ENCODE measurements around the gene CDC40.

Gene CDC40

DNA sequence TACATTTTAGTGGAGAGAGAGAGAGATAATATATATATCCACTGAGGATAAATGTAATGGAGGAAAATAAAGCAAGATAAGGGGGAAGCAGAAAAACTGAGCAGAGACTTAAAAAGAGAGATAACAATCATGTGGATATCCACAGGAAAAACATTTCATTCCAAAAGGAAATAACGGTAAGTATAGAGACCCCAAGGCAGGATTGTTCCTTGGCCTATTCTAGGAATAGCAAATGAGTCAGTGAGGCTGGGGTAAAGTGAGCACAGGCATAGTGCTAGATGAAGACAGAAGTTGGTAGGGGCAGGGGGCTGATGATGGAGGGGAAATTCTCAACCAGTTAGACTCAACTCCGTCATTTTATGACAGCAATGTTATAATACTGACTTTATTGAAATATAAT is 11.2 kb downstream of the CDC40 start:
- Histone ChIP-seq H3K79me2 (ENCODE audit: insufficient read depth, low read depth) (peaks cover 12% of the 10 kb centered on the region; the same call in 1 of the 2 replicates), H3K4me3 (IDR thresholded peaks at IDR 0.05; ENCODE audit: insufficient read depth, low read depth, low read length) (no peak overlapping the region), H3K9ac (no peak overlapping the region), H3K27me3 (ENCODE audit: insufficient read depth, low read depth) (no peaks in the 10 kb centered on the region), H3K36me3 (ENCODE audit: insufficient read depth) (no peaks in the 10 kb centered on the region), H2AFZ (ENCODE audit: low read depth) (no peak overlapping the region), H3K4me2 (no peak overlapping the region), H3K27ac (no peak overlapping the region), H4K20me1 (ENCODE audit: insufficient read depth) (no peaks in the 10 kb centered on the region), H3K4me1 (ENCODE audit: low read depth, poor library complexity, severe bottlenecking) (peaks cover under 1% of the 10 kb centered on the region)
- TF ChIP-seq, protein P1, sequence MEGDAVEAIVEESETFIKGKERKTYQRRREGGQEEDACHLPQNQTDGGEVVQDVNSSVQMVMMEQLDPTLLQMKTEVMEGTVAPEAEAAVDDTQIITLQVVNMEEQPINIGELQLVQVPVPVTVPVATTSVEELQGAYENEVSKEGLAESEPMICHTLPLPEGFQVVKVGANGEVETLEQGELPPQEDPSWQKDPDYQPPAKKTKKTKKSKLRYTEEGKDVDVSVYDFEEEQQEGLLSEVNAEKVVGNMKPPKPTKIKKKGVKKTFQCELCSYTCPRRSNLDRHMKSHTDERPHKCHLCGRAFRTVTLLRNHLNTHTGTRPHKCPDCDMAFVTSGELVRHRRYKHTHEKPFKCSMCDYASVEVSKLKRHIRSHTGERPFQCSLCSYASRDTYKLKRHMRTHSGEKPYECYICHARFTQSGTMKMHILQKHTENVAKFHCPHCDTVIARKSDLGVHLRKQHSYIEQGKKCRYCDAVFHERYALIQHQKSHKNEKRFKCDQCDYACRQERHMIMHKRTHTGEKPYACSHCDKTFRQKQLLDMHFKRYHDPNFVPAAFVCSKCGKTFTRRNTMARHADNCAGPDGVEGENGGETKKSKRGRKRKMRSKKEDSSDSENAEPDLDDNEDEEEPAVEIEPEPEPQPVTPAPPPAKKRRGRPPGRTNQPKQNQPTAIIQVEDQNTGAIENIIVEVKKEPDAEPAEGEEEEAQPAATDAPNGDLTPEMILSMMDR (conservative IDR thresholded peaks at IDR 0.05; ENCODE audit: low read depth, low read length): no peak

DNA sequence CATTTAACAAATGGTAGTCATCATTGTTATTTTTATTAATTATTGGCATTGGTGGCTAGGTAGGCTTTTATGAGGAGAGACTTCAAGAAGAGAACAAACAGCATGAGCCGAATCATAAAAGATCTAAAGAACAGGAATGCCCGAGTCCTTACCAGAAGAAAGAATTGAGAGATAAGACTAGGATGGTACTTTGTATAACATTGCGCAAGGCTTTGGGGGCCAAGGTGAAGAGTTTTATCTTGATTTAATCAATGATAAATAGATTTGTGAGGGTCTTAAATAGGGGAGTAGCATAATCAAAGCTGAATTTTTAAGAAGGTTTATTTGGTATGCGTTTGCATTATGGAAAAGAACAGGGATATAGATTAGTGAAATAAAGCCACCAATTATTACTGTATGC is 15.4 kb downstream of the CDC40 start:
- Histone ChIP-seq H4K20me1 (ENCODE audit: insufficient read depth) (no peaks in the 10 kb centered on the region), H3K27ac (no peak overlapping the region), H3K79me2 (ENCODE audit: insufficient read depth, low read depth) (no peaks in the 10 kb centered on the region), H3K27me3 (ENCODE audit: insufficient read depth, low read depth) (no peaks in the 10 kb centered on the region), H3K9ac (no peak overlapping the region), H3K4me1 (ENCODE audit: low read depth, poor library complexity, severe bottlenecking) (no peaks in the 10 kb centered on the region), H2AFZ (ENCODE audit: low read depth) (no peak overlapping the region), H3K4me3 (IDR thresholded peaks at IDR 0.05; ENCODE audit: insufficient read depth, low read depth, low read length) (no peak overlapping the region), H3K4me2 (no peak overlapping the region), H3K36me3 (ENCODE audit: insufficient read depth) (no peaks in the 10 kb centered on the region)
- TF ChIP-seq, protein P1 (conservative IDR thresholded peaks at IDR 0.05; ENCODE audit: low read depth, low read length): no peak

DNA sequence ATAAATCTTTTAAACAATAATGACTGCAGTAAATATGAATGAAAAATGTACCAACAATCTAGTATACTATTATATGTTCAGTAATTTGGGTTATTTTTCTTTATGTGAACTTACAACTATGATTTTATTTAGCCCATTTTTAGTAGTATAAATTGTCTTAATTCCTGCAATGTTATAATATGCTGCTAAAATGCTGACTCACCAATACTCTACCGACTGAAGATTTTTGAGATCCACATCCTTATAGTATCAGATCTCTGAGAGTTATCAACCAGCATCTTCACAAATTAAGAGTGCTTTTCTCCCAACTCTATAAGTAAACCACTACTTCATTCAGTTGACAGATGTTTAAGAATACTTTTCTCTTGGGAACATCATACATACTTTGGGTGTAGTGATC is 16.6 kb downstream of the CDC40 start:
- TF ChIP-seq, protein P1 (conservative IDR thresholded peaks at IDR 0.05; ENCODE audit: low read depth, low read length): no peak
- H3K27ac ChIP-seq: no peak overlapping the region
- H3K27me3 ChIP-seq (ENCODE audit: insufficient read depth, low read depth): no peaks in the 10 kb centered on the region
- H3K79me2 ChIP-seq (ENCODE audit: insufficient read depth, low read depth): no peaks in the 10 kb centered on the region
- no peaks in the 10 kb centered on the region for H3K4me1 ChIP-seq (ENCODE audit: low read depth, poor library complexity, severe bottlenecking)
- no peak overlapping the region for H3K4me3 ChIP-seq (IDR thresholded peaks at IDR 0.05; ENCODE audit: insufficient read depth, low read depth, low read length)
- no peak overlapping the region for H2AFZ ChIP-seq (ENCODE audit: low read depth)
- no peaks in the 10 kb centered on the region for H4K20me1 ChIP-seq (ENCODE audit: insufficient read depth)
- H3K36me3 ChIP-seq (ENCODE audit: insufficient read depth): no peaks in the 10 kb centered on the region
- H3K9ac ChIP-seq: no peak overlapping the region
- H3K4me2 ChIP-seq: no peak overlapping the region

DNA sequence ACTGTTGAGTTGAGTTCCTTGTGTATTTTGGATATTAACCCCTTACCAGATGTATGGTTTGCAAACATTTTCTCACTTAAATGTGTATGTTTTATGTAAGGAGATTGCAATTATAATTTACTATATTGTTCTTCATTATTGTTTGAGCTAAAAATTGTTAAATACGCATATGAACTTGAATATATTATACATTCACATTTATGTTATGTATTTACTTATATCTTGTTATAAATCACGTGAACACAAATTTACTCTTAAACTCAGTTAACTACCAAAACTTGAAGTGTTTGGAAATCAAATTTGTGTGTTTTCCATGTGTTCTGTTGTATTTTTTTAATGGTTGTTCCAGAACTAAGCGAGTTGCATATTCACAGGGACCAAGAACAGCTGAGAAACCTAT is 18.3 kb downstream of the CDC40 start:
- TF ChIP-seq, protein P1 (conservative IDR thresholded peaks at IDR 0.05; ENCODE audit: low read depth, low read length): no peak
- Histone ChIP-seq H3K4me3 (IDR thresholded peaks at IDR 0.05; ENCODE audit: insufficient read depth, low read depth, low read length) (no peak overlapping the region), H2AFZ (ENCODE audit: low read depth) (no peak overlapping the region), H3K4me1 (ENCODE audit: low read depth, poor library complexity, severe bottlenecking) (no peaks in the 10 kb centered on the region), H3K4me2 (no peak overlapping the region), H4K20me1 (ENCODE audit: insufficient read depth) (no peaks in the 10 kb centered on the region), H3K9ac (no peak overlapping the region), H3K27ac (no peak overlapping the region), H3K27me3 (ENCODE audit: insufficient read depth, low read depth) (no peaks in the 10 kb centered on the region), H3K79me2 (ENCODE audit: insufficient read depth, low read depth) (no peaks in the 10 kb centered on the region), H3K36me3 (ENCODE audit: insufficient read depth) (no peaks in the 10 kb centered on the region)

Data from KMS-11 (cell line).